PC-3 (cell line): ENCODE results near the gene EGLN2. TPM values are rescaled to one million over a fixed set of nuclear protein-coding genes. Genes with fewer than 3 reads are reported as not detected.
A peak's percentile ranks its signal among the peaks of the same experiment; 100 is the strongest.

ENCODE experiments used
- ATAC-seq: fragments of 200-7000 bp; cut with Tn5 transposase; 2 replicates; pipeline ENCODE4 v1.9.1; 2020; ENCODE audit warnings: mild to moderate bottlenecking, moderate library complexity
- BruUV-seq: library from RNA; stranded (reverse); fragments of 400-500 nt; replicated peaks from 2 replicates; lab custom pipeline; 2021; lab: Mats Ljungman, UMichigan
- CTCF ChIA-PET: fragments of 300-600 bp; sonication (Branson Sonifier 250); formaldehyde crosslinking; loops from one replicate; lab custom pipeline; 2022; ENCODE audit warnings: antibody characterized with exemption; lab: Charles Lee
- POLR2A ChIA-PET: fragments of 300-600 bp; sonication (Branson Sonifier 250); formaldehyde crosslinking; loops from one replicate; lab custom pipeline; 2022; ENCODE audit warnings: antibody characterized with exemption; ENCODE audit not compliant: unreplicated experiment; lab: Charles Lee
- DNase-seq: peaks from one replicate; pipeline ENCODE4 v3.0.0-alpha.2; 2015
- H2AFZ ChIP-seq: fragments of 300-600 bp; sonication (generic); 2 replicates; pipeline ENCODE4 v1.6.0; 2016; ENCODE audit warnings: antibody characterized with exemption, low read length
- H3F3A ChIP-seq: fragments of 300-600 bp; sonication (generic); one replicate; pipeline ENCODE4 v1.6.0; 2017; ENCODE audit warnings: antibody characterized with exemption, low read length, control low read depth, mild to moderate bottlenecking; ENCODE audit not compliant: unreplicated experiment
- H3K27ac ChIP-seq: fragments of 300-600 bp; sonication (generic); 2 replicates; pipeline ENCODE4 v1.5.1; 2016; ENCODE audit warnings: mild to moderate bottlenecking, low read length
- H3K27me3 ChIP-seq: fragments of 300-600 bp; sonication (generic); 2 replicates; pipeline ENCODE4 v1.6.1; 2016; ENCODE audit warnings: low read length, mixed read lengths
- H3K36me3 ChIP-seq: fragments of 300-600 bp; sonication (generic); 2 replicates; pipeline ENCODE4 v1.6.1; 2016; ENCODE audit warnings: low read depth, mixed run types, low read length, mixed read lengths
- H3K4me1 ChIP-seq: fragments of 300-600 bp; sonication (generic); 2 replicates; pipeline ENCODE4 v1.5.1; 2016; ENCODE audit warnings: low read length; ENCODE audit not compliant: insufficient read depth
- H3K4me2 ChIP-seq: fragments of 300-600 bp; sonication (generic); 2 replicates; pipeline ENCODE4 v1.6.0; 2016; ENCODE audit warnings: low read length
- H3K4me3 ChIP-seq: fragments of 300-600 bp; sonication (generic); 2 replicates; pipeline ENCODE4 v1.5.1; 2016; ENCODE audit warnings: mild to moderate bottlenecking, low read length, mixed read lengths
- H3K79me2 ChIP-seq: fragments of 300-600 bp; sonication (generic); 2 replicates; pipeline ENCODE4 v1.6.1; 2017; ENCODE audit warnings: low read length, mixed read lengths
- H3K9ac ChIP-seq: fragments of 300-600 bp; sonication (generic); 2 replicates; pipeline ENCODE4 v1.6.0; 2016; ENCODE audit warnings: mild to moderate bottlenecking, low read length
- H3K9me2 ChIP-seq: fragments of 300-600 bp; sonication (generic); replicated peaks from 2 replicates; pipeline ENCODE4 v1.6.1; 2016; ENCODE audit warnings: mixed run types, low read length, mixed read lengths
- H3K9me3 ChIP-seq: fragments of 300-600 bp; sonication (generic); 2 replicates; pipeline ENCODE4 v1.6.1; 2016; ENCODE audit warnings: low read length, mixed read lengths
- H4K20me1 ChIP-seq: fragments of 300-600 bp; sonication (generic); 2 replicates; pipeline ENCODE4 v1.6.1; 2016; ENCODE audit warnings: low read length, mixed read lengths
- CTCF ChIP-seq: fragments of 300-600 bp; sonication (generic); conservative IDR thresholded peaks from 2 replicates; pipeline ENCODE4 v1.5.1; 2017; ENCODE audit warnings: antibody characterized with exemption, low read depth, mild to moderate bottlenecking, low read length
- EZH2 ChIP-seq: fragments of 300-600 bp; sonication (generic); IDR thresholded peaks from one replicate; pipeline ENCODE4 v1.6.1; 2017; ENCODE audit warnings: antibody characterized with exemption, mild to moderate bottlenecking, low read length; ENCODE audit not compliant: unreplicated experiment
- EZH2phosphoT487 ChIP-seq: fragments of 300-600 bp; sonication (generic); IDR thresholded peaks from 2 replicates; pipeline ENCODE4 v1.6.1; 2018; ENCODE audit warnings: mild to moderate bottlenecking, antibody characterized with exemption, low read length, borderline replicate concordance
- intact Hi-C: fragments of 100-400 bp; cut with micrococcal nuclease; formaldehyde crosslinking; loops from 2 replicates; pipeline ENCODE4 v1.9.0; 2023
- total RNA-seq: library from RNA; depleted of rRNA; stranded (reverse); fragments of >200 nt; gene quantifications from 2 replicates; pipeline ENCODE4 v1.2.3, GENCODE V29; 2014

Gene EGLN2
- total RNA-seq, 1 experiment from 2014 or later = 36.6 TPM

GRCh38 chr19:40804783-40805242, 5.8 kb downstream of the EGLN2 start:
- Histone ChIP-seq H3F3A (no peaks in the 10 kb centered on the region), H4K20me1 (peaks cover 15% of the 10 kb centered on the region; the same call in 1 of the 2 replicates), H3K4me3 (no peak overlapping the region), H3K4me2 (no peak overlapping the region), H2AFZ (no peak overlapping the region), H3K9me2 (no peaks in the 10 kb centered on the region), H3K9ac (no peak overlapping the region), H3K9me3 (no peaks in the 10 kb centered on the region), H3K36me3 (peaks cover 6% of the 10 kb centered on the region), H3K27me3 (no peaks in the 10 kb centered on the region), H3K4me1 (peaks cover 32% of the 10 kb centered on the region), H3K79me2 (peaks cover 57% of the 10 kb centered on the region), H3K27ac (no peak overlapping the region)
- BruUV-seq = no TSS peak
- ATAC-seq = no peak
- DNase-seq = no peak
- ChIA-PET POLR2A (no interaction called here), CTCF (no interaction called here)
- intact Hi-C loops = no loop called here
- no peak for TF ChIP-seq EZH2
- TF ChIP-seq CTCF = 0 out of 2 replicates have a peak, but pooled peaks have one; percentile 22
- TF ChIP-seq EZH2phosphoT487 = no peak

- no peak overlapping the region for H2AFZ ChIP-seq
- H3K9ac ChIP-seq = no peak overlapping the region
- H3K4me3 ChIP-seq = no peak overlapping the region
- H3K4me1 ChIP-seq = peaks cover 27% of the 10 kb centered on the region
- H3K27me3 ChIP-seq = no peaks in the 10 kb centered on the region
- H3F3A ChIP-seq = no peaks in the 10 kb centered on the region
- TF ChIP-seq EZH2 (no peak), CTCF (no peak), EZH2phosphoT487 (no peak)
- ATAC-seq (no peak), DNase-seq (no peak)
- no peak overlapping the region for H3K4me2 ChIP-seq
- ChIA-PET CTCF (no interaction called here), POLR2A (interaction anchor here (0.6 kb wide), 1 partner anchor 42 kb away, joined by 3 read pairs; no protein-coding TSS in a partner anchor)
- peaks cover 15% of the 10 kb centered on the region; the same call in 1 of the 2 replicates for H4K20me1 ChIP-seq
- H3K9me2 ChIP-seq = no peaks in the 10 kb centered on the region
- peaks cover 6% of the 10 kb centered on the region for H3K36me3 ChIP-seq
- no peaks in the 10 kb centered on the region for H3K9me3 ChIP-seq
- intact Hi-C loops = no loop called here
- no peak overlapping the region for H3K27ac ChIP-seq
- no TSS peak for BruUV-seq
- peaks cover 51% of the 10 kb centered on the region for H3K79me2 ChIP-seq
These were observed 6.4 kb downstream of the EGLN2 start for GRCh38 chr19:40805258-40805868.
